Stimulated activated CD4-positive, alpha-beta T cell treated with anti-CD3 and anti-CD28 coated beads, TNF-alpha, amount 100 ng/mL, for 1 hour (primary cell): ENCODE measurements around the gene MCOLN1.
A peak's percentile ranks its signal among the peaks of the same experiment; 100 is the strongest.

Source experiments
- DNase-seq, 3 donors: peaks; one replicate each; pipeline ENCODE4 v3.0.0-alpha.2; 2020; ENCODE audit warnings: low read depth in 3 of 3, low spot score in 1 of 3

MCOLN1 gene

DNA sequence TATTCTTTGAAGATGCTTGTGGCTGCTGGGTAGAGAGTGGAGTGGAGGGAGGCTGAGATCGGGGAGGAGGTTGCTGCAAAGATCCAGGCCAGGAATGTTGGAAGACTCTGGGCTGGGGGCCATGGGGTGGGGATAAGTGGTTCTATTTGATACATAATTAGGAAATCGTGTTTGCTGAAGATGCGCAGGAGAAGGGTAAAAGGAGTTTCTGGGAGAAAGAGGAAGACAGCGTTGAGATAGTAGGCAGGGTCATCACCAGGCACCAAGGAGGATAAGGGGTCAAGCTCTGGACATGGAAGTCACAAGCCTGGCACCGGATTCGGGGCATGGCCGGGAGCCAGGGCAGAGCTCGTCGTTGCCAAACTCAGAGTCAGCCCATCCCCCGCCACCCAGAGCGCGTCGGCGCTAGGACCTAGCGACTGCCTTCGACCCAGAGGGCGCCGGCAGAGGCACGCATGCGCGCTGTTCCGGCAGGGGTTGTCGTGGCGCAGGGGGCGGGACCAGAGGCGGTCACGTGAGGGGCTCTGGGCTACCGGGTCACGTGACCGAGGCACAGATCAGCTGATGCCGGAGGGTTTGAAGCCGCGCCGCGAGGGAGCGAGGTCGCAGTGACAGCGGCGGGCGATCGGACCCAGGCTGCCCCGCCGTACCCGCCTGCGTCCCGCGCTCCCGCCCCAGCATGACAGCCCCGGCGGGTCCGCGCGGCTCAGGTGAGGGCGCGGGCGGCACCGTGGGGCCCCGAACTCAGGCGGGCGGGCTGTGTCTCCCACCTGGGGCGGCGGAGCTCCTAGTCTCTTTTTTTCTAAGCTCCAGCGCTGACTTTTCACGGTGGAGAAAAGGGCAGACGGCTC lies at the start of gene MCOLN1:
TSS of gene MCOLN1 (plus strand) at position 553 of the 851 bp plus-strand sequence. CDS start at position 680, 127 bp downstream.
- DNase-seq: peak; percentile 99

DNA sequence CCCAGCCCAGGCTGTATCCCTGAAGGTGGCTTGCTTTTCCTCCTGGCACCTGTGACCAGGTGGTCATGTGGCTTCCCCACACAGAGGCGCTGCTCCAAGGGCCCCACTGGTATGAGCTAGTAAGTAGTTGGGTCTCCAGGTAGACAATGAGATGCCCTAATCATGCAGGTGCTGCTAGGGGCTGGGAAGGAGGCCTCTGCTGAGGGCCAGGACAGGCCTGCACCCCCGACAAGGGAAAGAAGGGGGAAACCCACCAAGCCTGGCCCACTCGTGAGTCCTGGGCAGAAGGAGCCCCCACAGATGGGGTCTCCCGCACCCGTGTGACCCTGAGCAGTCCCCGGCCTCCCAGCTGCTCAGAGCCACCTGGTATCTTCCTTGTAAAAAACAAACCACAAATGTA lies 46.8 kb upstream of the MCOLN1 start:
- DNase-seq: no peak

DNA sequence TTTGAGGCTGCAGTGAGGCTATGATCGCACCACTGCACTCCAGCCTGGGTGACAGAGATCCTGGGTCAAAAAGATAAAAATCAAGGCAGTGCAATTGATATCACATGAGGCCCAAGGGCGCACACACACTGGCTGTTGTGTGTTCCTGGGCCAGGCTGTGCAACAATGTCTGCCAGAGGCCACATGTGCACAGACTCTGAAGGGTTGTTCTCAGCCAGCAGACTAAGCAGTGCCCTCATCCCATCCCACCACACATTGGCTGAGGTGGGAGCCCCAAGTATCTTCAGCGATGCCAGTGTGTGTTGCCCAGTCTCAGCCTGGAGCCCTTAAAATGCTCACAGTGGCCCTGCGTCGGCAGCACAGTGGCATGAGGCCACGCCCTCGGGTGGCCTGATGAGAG lies 46.2 kb upstream of the MCOLN1 start:
- DNase-seq: no peak

DNA sequence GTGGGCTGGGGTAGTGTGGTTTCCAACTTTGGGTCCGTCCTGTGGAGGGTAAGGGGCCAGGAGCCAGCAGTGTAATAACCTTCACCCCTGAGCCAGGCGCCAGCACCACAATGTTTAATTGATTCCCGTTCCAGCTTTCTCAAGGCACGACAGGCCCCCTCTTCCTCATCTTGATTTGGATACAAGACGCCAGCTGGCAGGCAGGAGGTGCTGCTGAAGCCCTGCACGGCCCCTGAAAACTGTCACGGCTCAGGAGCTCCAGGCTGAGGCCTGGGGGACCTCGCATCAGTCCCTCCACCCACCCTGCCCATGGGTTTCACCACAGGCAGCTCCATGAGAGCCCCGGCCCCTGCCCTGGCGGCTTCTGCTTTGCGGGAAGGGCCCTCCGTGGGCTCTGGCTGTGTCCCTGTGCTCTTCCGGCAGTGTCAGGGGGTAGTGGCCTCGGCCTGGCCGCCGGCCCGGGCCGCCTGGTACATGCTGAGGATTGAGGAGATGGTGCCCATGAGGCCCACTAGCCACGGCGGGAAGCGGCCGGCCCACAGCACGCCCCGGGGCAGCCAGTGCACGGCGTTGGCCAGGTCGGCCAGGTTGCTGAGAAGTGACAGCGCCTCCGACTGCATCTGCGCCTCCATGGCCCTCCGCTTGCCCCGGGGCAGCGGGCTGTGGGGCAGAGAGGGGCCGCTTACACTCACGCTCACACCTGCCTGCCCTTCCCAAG lies 45.5 kb upstream of the MCOLN1 start:
- no peak for DNase-seq

DNA sequence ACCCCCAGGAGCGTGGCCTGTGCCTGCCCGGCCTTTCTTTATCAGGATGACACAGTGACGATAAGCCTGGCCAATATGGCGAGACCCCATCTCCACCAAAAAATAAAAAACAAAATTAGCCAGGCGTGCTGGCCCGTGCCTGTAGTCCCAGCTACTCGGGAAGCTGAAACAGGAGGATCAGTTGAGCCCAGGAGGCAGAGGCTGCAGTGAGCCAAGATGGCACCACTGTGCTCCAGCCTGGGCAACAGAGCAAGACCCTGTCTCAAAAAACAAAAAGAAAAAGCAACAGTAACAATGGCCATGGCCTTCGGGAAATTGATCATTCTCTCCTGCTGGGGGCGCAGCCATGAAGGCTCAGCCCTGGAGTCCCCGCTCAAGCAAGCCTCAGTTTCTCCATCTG lies 44.7 kb upstream of the MCOLN1 start:
- DNase-seq: no peak

DNA sequence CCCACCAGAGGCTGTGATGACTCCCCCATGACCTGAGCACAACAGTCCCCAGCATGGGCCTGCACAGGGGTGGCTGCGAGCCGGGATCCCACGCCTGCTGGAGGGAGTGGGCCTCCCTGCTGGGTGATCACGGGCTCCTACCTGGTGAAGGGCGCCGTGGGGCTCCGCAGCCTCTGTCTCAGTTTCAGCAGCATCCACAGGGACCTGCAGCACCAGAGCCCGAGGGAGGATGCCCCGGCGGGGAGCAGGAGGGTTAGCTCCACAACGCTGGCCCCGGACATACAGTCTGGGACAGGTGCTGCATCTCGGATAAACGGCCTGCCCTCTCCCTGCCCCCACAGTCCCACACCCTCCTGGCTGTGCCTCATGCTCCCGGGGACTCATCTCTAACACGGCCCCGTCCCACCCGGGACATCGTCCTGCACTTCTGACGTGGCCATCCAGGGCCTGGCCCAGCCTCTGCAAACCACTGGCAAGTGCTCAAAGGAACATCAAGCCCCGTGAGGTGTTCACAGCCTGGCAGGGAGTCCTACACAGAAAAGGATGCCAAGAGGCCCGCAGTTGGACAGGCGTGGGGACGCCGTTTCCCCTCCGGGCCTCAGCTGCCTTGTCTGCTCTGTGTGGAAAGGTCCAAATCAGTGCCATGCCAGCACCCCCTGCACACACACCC lies 44.1 kb upstream of the MCOLN1 start:
- DNase-seq: no peak

DNA sequence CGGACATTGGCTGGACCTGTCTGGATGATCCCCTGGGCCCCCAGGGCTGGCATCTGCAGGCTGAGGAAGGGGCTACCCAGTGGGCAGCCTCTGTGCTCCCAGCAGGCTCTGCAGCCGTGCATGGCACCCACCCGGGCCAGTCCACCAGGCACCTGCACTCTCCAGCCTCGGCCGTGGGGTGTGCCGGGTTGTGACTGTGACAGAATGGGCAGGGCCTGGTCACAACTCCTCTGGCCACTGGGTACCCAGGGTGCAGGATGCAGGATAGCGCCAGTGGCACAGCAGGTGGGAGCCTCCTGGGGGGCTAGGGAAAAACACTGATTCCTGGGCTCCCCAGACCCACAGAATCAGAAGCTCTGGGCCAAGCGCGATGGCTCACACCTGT lies 43.6 kb upstream of the MCOLN1 start:
- DNase-seq: no peak

DNA sequence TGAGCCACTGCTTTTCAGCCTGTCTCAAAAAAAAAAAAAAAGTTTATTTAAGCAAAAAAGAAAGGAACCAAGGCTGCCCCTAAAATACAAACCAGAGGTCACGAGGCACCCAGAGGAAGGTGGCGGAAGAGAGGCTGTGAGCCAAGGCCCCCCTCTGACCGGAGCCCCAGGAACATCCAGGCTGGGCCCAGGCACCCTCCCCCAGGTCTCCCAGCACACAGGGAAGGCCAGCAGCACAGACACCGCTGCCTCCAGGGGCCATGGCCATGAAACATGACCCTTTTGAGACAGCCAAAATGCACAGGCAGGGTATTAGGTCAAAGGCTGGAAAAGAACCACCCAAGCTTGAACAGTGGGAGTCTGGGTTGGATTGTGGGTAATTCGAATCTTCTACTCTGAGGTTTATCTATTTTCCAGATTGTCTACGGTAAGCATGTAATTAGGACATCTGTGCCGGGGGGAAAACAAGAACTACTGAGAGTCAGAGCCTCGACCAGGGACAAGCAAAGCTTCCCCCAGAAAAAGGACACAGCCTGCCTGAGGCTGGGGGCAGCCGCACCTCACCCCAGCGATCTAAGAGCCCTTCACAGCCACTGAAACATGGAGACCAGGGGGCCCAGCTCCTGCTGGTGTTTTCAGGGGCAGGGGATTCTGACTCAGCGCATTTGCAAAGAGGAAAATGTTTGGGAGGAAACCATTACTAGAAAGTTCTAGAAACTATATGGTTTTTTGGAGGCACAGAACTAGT lies 42.0 kb upstream of the MCOLN1 start:
- no peak for DNase-seq

DNA sequence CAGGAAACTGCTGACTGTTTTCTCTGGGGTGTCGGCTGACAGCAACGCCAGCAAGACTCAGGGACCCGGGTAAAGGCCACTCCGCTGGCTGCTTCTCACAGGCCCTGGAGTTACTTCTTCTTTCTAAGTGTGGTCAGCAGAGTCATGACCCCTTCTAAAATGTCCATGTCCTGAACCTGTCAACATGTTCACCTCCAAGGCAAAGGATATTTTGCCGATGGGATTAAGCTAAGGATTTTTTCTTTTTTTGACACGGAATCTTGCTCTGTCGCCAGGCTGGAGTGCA lies 41.5 kb upstream of the MCOLN1 start:
- DNase-seq: no peak

DNA sequence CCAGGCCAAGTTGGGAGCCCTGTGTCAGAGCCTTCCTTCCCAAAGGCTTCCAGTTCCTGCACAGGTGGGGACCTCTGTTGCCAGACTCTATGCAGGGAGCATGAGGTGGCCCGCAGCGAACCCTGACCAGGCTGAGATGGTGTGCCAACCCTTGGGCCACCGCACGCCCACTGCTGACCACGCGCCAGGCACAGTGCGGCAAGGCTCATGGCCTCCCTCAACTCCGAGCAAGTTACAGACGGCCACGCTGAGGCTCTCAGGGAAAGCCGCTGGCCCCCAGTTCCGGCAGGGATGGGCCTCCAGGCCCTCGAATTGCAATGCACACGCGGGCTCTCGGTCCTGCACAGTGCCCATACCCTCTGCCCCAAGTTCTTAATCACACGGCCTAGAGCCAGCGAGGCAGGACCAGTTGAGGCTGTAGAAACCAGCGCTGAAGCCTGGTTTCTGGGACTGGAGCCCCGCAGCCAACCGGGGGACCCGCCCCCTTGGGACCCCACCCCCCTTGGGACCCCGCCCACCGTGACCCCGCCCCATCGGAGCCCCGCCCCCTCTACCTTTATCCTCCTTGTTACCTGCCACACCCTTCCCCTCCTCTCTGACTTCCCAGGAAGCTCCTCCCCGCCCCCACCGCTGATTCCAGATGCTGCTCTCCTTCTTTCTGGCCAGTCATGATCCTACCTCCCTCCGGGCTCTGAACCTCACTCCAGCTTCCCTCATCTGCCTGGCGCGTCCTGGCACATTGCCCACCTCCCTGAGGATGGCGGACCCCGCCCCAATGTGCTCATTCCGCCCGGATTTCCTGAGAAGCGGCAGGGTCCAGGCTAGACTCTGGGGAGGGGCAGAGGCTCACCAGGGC lies 39.6 kb upstream of the MCOLN1 start:
- no peak for DNase-seq

DNA sequence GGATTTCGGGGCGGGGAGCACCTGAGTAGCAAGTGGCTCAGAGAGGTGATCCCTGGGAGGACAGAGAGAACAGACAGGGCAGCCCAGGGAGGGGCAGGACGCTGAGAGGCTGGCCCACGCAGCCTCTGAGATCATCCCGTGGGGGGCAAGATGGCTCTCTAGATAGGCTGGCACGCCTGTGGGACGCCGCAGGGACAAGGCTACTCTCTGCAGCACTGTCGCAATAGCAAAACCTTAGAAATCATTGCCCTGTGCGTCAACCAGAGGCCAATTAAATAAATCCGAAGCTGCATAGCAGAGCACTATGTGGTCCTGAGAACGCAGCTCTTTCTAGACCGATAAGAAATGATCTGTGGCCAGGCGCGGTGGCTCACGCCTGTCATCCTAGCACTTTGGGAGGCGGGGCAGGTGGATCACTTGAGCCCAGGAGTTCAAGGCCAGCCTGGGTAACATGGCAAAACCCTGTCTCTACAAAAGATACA lies 38.7 kb upstream of the MCOLN1 start:
- no peak for DNase-seq

DNA sequence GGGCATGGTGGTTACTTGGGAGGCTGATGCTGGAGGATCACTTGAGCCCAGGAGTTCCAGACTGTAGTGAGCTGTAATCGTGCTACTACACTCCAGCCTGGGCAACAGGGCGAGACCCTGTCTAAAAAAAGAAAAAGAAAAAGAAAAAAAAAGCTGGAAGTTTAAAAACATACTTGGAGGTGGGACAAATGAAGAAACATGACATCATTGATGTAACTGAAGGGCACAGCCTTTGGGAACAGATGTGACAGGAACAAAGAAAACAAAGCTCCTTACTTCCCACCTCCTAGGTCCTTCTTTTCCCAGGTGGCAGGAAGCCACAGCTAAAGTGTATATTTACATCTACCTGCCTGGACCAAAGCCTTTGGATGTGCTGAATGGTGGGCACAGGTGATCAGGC lies 35.5 kb upstream of the MCOLN1 start:
- no peak for DNase-seq

DNA sequence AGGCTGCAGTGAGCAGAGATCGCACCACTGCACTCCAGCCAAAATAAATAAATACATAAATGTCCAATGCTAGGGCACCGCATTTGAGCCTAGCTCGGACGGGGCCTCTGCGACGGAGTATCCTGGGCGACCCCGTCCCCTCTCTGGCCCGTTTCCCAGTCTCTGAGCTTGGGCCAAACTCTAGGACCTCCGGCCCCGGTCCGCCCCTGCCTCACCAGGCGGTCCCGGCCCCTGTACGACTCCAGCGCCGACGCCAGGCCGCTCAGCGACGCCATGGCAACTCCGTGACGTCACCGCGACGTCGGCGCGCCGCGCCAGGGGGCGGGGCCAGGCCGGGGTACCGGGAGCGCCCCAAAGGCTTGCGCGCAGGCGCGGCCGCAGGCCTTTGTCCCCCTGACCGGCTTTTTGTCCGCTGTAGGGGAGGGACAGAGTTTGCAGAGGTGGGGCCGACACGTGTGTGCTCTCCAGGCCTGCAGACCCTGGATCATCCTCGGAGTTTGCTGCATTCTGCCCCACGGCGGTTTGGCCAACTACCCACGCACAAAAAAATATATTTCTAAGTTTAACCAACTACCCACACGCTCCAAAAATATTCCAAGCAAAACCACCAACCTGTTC lies 33.6 kb upstream of the MCOLN1 start, which contains the start of gene PEX11G:
TSS of gene PEX11G (minus strand) at position 300 of the 618 bp plus-strand sequence. CDS start at position 275, 25 bp downstream.
- DNase-seq: peak; percentile 63 to 91 (median 79)

DNA sequence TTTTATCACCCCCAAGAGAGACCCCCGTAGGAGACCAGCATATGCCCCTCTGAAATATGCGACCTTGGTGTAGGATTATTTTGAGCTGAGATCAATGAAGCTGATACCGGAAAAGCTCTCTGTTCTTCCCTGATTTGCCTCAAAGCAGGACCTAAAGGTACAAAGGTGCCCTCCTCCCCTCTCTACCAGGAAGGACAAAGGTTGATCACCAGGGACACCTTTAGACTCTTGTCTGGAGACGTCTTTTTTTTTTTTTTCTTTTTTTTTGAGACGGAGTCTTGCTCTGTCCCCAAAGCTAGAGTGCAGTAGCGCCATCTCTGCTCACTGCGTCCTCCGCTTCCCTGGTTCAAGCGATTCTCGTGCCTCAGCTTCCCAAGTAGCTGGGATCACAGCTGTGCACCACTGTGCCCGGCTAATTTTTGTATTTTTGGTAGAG lies 32.8 kb upstream of the MCOLN1 start:
- DNase-seq: no peak

DNA sequence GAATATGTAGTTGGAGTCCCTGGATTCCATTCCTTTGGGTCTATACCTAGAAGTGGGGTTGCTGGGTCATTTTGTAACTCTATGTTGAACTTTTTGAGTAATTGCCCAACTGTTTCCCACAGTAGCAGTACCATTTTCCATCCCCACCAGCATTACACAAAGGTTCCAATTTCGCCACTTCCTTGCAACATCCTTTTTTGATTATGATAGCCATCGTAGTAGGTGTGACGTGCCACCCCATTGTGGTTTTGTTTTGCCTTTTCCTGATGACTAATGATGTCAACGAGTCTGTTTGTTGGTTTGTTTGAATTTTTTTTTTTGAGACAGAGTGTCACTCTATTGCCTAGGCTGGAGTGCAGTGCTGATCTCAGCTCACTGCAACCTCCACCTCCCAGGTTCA lies 30.3 kb upstream of the MCOLN1 start:
- no peak for DNase-seq

DNA sequence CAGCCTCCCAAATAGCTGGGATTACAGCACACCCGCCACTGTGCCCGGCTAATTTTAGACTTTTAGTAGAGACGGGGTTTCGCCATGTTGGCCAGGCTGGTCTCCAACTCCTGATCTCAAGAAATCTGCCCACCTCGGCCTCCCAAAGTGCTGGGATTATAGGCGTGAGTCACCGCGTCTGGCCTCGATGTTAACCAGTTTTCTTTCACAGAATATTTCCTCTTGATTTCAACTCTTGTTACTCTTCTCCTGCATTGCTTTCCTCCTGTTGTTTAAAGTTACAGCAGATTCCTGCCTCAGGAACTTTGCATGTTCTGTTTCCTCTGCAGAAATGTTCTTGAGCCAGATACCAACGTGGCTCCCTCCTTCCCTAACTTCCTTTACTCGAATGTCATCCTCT lies 29.9 kb upstream of the MCOLN1 start:
- no peak for DNase-seq

DNA sequence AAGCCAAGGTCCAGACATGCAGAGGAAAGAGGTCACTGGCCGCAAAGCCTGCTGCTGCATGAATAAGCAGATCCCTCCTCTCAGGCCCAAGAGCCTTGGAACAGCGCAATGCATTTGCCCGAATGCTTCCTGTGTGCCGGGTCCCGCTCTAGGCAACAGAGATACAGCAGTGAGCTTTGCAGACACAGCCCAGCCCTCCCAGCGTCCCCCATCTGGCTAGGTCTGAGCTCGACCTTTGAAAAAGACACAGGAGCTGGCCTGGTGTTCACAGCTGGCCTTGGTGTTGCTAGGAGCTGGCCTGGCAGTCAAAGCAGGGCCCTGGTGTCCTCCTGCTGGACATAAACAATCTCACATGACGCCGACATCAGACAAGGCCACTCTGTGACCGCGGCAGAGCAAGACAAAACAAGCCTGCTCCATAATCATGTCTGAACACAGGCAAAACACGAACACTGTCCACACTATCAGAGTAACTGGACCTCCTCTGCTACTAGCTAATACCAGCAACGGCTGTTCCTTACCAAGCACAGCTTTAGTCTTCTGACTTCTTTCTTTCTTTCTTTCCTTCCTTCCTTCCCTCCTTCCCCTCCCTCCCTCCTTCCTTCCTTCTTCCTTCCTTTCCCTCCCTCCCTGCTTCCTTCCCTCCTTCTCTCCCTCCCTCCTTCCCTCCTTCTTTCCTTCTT lies 27.9 kb upstream of the MCOLN1 start:
- DNase-seq: no peak

DNA sequence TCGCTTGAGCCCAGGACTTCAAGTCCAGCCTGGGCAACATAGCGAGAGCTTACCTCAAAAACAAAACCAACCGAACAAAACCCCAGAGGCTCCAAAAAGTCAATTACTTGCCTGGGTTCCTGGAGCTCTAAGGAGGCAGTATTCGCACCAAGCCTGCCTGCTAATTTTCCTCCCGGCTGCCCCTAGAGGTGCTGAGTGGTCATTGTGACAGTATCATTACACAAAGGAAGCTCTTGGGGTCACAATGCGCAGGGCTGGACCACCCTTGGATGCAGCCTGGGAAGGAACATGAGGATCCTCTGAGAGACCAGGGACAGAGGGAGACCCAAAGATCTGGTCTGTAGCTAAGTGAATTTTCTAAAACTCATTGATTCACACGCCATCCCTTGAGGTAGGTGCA lies 25.1 kb upstream of the MCOLN1 start:
- no peak for DNase-seq

DNA sequence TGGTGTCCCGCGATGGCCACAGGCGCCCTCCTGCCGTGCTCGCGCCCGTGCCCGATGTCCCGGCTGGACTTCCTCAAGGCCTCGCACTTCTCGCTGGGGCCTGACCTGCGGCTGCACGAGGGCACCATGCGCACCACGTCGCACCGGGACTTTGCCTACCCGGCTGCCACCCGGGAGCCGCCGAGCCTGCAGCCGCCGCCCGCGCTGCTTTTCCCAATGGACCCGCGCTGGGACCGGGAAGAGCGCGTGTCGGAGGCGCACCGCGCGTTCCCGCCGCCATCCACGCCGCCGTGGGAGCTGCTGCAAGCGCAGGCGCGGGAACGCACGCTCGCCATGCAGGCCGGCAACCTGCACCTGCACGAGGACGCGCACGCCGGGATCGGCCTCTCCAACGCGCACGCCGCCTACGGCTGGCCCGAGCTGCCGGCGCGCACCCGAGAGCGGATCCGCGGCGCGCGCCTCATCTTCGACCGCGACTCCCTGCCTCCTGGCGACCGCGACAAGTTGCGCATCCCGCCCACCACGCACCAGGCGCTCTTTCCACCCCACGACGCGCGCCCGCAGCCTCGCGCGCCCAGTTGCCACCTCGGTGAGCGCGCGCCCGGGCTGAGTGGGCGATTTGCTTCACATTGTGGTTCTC lies 21.5 kb upstream of the MCOLN1 start:
- peak in 1 of 3 donors; percentile 24 for DNase-seq
